ENCODE results near the gene OR2B2. TPM values are rescaled to one million over a fixed set of nuclear protein-coding genes. Genes with fewer than 3 reads are reported as not detected.
"Not testable (repeated sequence)": the region's sequence is repeated elsewhere in the genome, so short reads cannot be mapped to it uniquely, and the experiment has no call there.

Gene OR2B2
- total RNA-seq, result not detected
- long read RNA-seq, result 0 reads

DNA sequence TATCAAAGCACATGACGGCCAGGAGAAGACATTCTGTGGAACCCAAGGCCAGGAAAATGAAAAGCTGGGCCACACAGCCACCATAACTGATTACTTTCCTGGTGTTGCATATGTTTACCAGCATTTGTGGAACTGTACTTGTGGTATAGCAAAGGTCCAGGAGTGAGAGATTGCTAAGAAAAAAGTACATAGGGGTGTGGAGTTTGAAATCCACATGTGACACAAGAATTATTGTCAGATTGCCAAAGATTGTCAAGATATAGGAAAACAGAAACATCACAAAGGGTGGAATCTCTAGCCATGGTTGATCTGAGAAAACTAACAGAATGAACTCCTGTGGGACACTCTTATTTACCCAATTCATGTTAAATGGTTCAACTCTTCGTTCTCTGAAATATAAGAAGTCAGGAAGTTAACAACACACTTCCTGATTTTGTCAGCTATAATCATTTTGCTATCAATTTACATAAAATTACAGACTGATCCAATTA, at the start of gene OR2B2:
TSS of gene OR2B2 (minus strand) at position 441 of the 491 bp plus-strand sequence. CDS start at position 364, 77 bp downstream.
- DNase-seq (ENCODE audit: low spot score), result no peak

DNA sequence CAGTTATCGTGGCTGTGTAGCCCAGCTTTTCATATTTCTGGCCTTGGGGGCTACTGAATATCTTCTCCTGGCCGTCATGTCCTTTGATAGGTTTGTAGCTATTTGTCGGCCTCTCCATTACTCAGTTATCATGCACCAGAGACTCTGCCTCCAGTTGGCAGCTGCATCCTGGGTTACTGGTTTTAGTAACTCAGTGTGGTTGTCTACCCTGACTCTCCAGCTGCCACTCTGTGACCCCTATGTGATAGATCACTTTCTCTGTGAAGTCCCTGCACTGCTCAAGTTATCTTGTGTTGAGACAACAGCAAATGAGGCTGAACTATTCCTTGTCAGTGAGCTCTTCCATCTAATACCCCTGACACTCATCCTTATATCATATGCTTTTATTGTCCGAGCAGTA, 45.3 kb upstream of the OR2B2 start:
- no peak for DNase-seq (ENCODE audit: low spot score)

- no peak for DNase-seq (ENCODE audit: low spot score)
Measured at GRCh38 chr6:27956941-27957340, 44.7 kb upstream of the OR2B2 start, which contains the start of gene OR2B6. TSS of gene OR2B6 (plus strand) at chr6:27957241. CDS start at chr6:27957241, 0 bp downstream.

DNA sequence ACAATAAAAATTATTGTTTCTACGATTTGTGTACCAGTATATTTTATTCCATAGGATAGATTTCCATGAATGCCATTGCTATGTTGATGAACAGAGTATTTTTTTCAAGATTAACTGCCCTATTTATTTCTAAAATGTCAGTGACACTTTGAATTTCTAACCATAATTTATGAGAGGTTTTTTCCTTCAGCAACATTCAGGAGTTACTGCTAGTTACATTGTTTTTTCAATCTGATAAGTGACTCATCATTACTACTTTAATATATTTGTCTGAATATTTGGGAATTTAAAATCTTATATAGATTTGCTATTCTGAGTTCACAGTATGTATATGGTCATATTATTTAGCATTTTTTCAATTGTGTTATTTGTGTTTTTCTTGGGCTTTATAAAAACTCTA, 38.8 kb upstream of the OR2B2 start:
- DNase-seq (ENCODE audit: low spot score), result no peak

- DNase-seq (ENCODE audit: low spot score), result no peak
Measured at GRCh38 chr6:27948237-27948636, 36.0 kb upstream of the OR2B2 start.

GRCh38 chr6:27943072-27943471, 30.9 kb upstream of the OR2B2 start:
- DNase-seq (ENCODE audit: low spot score), result not testable (repeated sequence)

GRCh38 chr6:27940766-27941165, 28.6 kb upstream of the OR2B2 start:
- no peak for DNase-seq (ENCODE audit: low spot score)

GRCh38 chr6:27931209-27931608, 19.0 kb upstream of the OR2B2 start:
- no peak for DNase-seq (ENCODE audit: low spot score)

GRCh38 chr6:27929930-27930329, 17.7 kb upstream of the OR2B2 start:
- DNase-seq (ENCODE audit: low spot score), result not testable (repeated sequence)

DNA sequence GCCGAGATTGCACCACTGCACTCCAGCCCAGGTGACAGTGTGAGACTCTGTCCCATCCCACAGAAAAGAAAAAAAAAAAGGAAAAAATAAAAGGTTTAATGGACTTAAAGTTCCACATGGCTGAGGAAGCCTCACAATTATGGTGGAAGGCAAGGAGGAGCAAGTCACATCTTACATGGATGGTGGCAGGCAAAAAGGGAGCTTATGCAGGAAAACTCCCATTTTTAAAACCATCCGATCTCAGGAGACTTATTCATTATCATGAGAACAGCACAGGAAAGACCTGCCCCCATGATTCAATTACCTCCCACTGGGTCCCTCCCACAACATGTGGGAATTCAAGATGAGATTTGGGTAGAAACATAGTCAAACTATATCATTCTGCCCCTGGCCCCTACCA, 15.8 kb upstream of the OR2B2 start:
- DNase-seq (ENCODE audit: low spot score), result not testable (repeated sequence)

GRCh38 chr6:27924179-27924578, 12.0 kb upstream of the OR2B2 start:
- DNase-seq (ENCODE audit: low spot score), result no peak

GRCh38 chr6:27922949-27923348, 10.8 kb upstream of the OR2B2 start:
- no peak for DNase-seq (ENCODE audit: low spot score)

DNA sequence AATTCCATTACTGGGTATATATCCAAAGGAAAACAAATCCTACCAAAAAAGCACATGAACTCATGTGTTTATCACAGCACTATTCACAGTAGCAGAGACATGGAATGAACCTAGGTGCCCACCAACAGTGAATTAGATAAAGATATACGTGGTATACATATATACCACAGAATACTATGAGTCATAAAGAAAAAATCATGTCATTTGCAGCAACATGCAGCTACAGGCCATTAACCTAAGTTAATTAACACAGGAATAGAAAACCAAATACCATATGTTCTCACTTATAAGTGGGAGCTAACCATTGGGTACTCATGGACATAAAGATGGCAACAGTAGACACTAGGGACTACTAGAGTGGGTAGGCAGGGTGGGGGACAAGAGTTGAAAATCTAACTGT, 4.2 kb downstream of the OR2B2 start:
- no peak for DNase-seq (ENCODE audit: low spot score)

DNA sequence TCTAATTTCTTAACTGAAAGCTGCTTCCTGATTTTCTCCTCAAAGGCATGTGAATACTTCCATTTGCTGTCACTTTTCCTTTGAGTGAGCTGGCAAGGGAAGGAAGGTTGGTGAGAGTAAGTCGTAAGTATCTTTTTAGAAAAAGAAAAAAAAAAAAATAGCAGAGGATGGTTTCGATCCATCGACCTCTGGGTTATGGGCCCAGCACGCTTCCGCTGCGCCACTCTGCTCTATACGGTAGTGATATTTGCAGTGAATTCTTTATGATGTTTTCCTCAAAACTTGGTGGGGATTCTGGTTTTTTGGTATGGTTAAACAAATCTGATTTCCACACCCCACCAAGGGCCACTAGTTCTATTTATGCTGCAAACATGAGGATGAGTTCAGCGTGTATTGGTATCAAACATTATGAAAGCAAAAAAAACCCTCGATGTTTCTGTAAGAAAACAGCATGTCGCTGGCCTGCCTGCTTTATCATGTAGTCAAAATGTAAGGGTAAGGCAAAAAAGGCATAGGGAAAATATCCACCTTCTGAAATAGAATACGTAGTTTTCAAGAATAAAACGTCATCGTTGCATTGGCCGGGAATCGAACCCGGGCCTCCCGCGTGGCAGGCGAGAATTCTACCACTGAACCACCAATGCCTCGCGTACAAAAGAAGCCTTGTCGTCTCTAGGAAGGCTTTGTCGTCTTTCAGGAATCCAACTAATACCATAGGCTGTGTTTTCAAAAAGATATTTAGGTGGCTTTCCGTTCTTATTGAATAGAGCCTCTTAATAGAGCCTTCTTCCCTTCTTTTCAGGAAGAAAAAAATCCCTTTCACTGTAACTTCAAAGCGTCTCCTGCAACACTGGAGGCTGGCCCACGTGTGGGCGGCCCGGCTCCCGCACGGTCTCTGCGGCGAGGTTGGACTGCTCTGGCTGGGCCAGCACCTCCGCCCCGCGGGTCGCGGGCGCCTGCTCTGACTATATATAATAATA, 9.6 kb downstream of the OR2B2 start:
- DNase-seq (ENCODE audit: low spot score), result no peak

DNA sequence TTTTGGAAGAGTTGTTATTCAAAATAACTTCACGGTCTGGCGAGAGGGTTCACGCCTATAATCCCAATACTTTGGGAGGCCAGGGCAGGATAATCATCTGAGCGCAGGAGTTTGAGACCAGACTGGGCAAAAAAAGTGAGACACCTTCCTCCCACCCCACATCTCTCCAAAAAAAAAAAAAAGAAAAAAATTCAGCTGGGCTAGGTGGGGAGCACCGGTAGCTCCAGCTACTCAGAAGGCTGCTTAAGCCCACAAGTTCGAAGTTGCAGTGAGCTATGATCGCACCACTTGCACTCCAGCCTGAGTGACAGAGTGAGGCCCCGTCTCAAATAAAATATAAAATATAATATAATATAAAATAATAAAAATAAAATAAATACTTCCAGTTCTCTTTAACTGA, 10.4 kb downstream of the OR2B2 start:
- no peak for DNase-seq (ENCODE audit: low spot score)

GRCh38 chr6:27900197-27900596, 12.0 kb downstream of the OR2B2 start:
- DNase-seq (ENCODE audit: low spot score), result not testable (repeated sequence)

DNA sequence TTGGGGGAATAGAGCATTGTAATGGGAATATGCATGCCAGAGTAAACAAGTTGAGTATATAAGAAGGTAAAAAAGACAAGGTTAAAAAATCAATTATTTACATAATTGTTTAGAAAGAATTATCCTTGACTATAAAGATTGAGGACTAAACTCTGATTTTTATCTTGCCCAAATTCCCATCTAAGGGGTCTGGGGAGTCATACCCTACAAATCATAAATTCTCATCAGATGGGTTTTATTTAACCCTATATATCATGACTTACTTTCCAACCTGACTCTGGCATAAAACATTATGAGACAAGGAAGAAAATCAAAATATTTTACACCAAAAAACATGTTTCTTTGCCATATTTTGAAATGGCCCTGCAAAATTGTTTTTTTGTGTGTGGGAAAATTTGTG, 12.7 kb downstream of the OR2B2 start:
- DNase-seq (ENCODE audit: low spot score), result no peak

DNA sequence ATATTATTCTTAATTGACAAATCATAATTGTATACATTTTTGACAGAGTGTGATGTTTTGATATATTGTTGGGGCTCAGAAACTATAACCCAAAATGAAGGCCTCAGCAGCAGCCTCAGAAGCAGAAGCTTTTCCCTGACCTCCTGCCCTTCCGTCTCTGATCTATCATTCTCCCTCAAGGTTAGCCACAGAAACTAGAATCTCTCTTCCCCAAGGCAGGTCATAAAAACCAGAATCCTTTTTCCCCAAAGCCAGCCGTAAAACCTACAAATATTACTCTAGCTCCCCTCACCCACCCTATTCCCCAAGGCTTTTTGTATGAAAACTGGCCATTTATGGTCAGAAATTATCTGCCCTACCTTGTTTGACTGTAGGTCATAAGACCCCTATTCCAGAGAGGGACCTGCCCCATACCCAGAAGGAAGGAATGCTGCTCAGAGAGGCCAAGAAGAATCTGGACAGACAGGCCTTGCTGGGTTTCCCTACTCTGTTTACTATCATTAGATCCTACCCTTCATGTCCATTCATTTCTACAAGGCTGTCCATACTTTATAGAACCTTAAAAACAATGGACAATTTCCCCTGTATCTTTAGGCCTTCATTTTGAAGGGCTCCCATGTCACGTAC, 14.5 kb downstream of the OR2B2 start:
- DNase-seq (ENCODE audit: low spot score), result no peak

DNA sequence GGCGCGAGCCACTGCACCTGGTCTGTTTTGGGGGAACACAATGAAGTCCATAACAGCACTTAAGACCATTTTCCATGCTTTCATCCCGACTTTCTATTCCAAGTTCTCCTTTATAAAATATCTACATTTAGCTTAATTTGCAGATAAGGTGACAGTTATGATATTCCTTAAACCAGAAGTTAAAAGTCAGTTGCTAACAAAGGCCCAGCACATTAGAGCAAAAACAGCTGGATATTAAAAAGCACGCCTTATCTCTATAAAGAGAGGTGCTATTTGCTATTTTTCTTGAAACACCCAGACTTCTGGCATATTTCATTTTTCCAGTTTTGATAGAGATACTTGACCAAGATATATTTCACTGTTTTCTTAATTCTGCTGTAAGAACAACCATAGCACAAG, 15.8 kb downstream of the OR2B2 start:
- no peak for DNase-seq (ENCODE audit: low spot score)

DNA sequence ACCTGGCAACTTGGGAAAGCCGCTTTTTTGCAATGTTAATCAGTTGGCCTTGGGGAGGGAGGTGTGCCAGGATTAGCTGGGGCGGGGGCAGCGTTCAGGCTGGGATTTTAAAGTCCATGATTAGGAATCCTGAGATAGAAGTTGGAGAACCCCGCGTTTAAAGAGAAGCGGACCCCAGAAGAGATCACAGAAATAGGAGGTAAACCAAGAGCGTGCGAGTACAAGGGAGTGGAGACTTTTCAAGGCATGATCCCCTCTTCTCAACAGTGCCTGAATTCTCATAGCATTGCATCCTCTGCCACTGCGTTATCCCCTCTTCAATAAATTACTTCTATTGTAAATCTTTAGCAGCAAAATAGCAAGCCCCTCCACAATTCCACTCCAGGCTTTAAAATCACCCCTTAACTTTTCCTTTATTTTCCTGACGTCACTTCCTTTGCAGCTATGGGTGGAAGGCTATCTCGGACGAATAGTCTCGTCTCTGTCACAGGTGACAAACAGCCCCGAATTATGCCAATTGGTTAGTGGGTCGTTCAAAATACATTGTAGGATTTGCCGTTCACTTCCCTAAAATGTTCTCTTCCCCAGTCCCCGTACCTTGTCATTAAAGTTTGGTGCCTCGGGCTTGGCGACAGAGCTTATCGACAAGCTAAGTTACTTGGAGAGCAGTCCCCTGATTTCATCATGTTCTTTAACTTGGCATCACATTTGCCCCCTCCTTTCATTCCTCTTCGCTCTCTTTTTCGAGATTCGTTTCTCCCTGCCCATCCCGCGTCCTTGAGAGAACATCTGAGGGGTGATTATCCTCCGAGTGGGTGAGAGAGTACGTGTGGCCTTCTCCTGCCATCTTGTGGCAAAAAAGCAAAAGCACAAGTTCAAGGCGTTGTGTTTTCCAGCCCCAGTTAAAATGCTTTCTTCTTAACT, 17.1 kb downstream of the OR2B2 start:
- DNase-seq (ENCODE audit: low spot score), result no peak

Measured in mesenteric fat pad (tissue), 1 donor.